Astrocyte of the cerebellum (primary cell): ENCODE measurements around the gene PRKACA.

Experiments used
- DNase-seq: peaks from one replicate; pipeline ENCODE4 v3.0.0-alpha.2; 2011; ENCODE audit warnings: low read depth
- H3K4me3 ChIP-seq: 2 replicates; pipeline ENCODE4 v1.5.1; 2011; ENCODE audit warnings: mild to moderate bottlenecking, low read depth, low read length, moderate library complexity
- CTCF ChIP-seq: IDR thresholded peaks from 2 replicates; pipeline ENCODE4 v1.5.1; 2012; ENCODE audit warnings: low read length, low read depth, moderate library complexity, mild to moderate bottlenecking; ENCODE audit errors: missing control alignments
- in situ Hi-C: cut with HindIII; loops from 2 replicates; pipeline ENCODE4 v1.10.0; 2017; ENCODE audit warnings: low sequenced_read_pairs

Gene PRKACA

GRCh38 chr19:14061081-14061749, 56.3 kb downstream of the PRKACA start:
- in situ Hi-C loops, result no loop called here
- no peak overlapping the region for H3K4me3 ChIP-seq
- no peak for TF ChIP-seq CTCF
- no peak for DNase-seq

GRCh38 chr19:14059652-14060155, 57.9 kb downstream of the PRKACA start:
- TF ChIP-seq CTCF, result no peak

GRCh38 chr19:14059093-14059480, 58.5 kb downstream of the PRKACA start:
- H3K4me3 ChIP-seq, result no peak overlapping the region
- in situ Hi-C loops, result no loop called here
- DNase-seq, result no peak
- TF ChIP-seq CTCF, result peak; percentile 73

More at GRCh38 chr19:14059652-14060155, 57.9 kb downstream of the PRKACA start:
- in situ Hi-C loops, result no loop called here
- H3K4me3 ChIP-seq, result no peak overlapping the region
- no peak for DNase-seq

- in situ Hi-C loops, result no loop called here
- no peak for TF ChIP-seq CTCF
These were observed 59.1 kb downstream of the PRKACA start for GRCh38 chr19:14058182-14059092.

GRCh38 chr19:14056741-14057356, 60.7 kb downstream of the PRKACA start:
- DNase-seq, result no peak
- in situ Hi-C loops, result no loop called here
- no peak for TF ChIP-seq CTCF
- H3K4me3 ChIP-seq, result peak overlapping the region; percentile 36

More at GRCh38 chr19:14058182-14059092, 59.1 kb downstream of the PRKACA start:
- no peak for DNase-seq
- peak overlapping the region; percentile 36 for H3K4me3 ChIP-seq

- DNase-seq, result no peak
- in situ Hi-C loops, result no loop called here
- H3K4me3 ChIP-seq, result no peak overlapping the region
- TF ChIP-seq CTCF, result no peak
These were observed 61.4 kb downstream of the PRKACA start for GRCh38 chr19:14056069-14056666.
